Nephron progenitor cell (in vitro differentiated cells): ENCODE results near the gene MT3.

Experiments
- DNase-seq: peaks from one replicate; pipeline ENCODE4 v3.0.0; 2021
- H3K27ac Mint-ChIP-seq: 2 replicates; pipeline ENCODE4 v1.8.0; 2021; ENCODE audit warnings: mild to moderate bottlenecking, moderate library complexity, mixed read lengths
- H3K27me3 Mint-ChIP-seq: 2 replicates; pipeline ENCODE4 v1.8.0; 2021; ENCODE audit warnings: mild to moderate bottlenecking, low read depth, mixed read lengths; ENCODE audit not compliant: poor library complexity
- H3K36me3 Mint-ChIP-seq: 2 replicates; pipeline ENCODE4 v1.8.0; 2021; ENCODE audit warnings: low read depth, mixed read lengths
- H3K4me1 Mint-ChIP-seq: 2 replicates; pipeline ENCODE4 v1.8.0; 2021; ENCODE audit warnings: mixed read lengths
- H3K4me3 Mint-ChIP-seq: 2 replicates; pipeline ENCODE4 v1.8.0; 2021; ENCODE audit warnings: mild to moderate bottlenecking, moderate library complexity, mixed read lengths
- H3K9me3 Mint-ChIP-seq: 2 replicates; pipeline ENCODE4 v1.8.0; 2021; ENCODE audit warnings: mild to moderate bottlenecking, moderate library complexity, mixed read lengths
- CTCF ChIP-seq: fragments of 200-600 bp; sonication (generic); IDR thresholded peaks from 2 replicates; pipeline ENCODE4 v1.5.0; 2021; ENCODE audit warnings: antibody characterized with exemption

Gene MT3

GRCh38 chr16:56639045-56639444, 49.7 kb downstream of the MT3 start:
- peaks cover 21% of the 10 kb centered on the region for H3K4me1 Mint-ChIP-seq
- no peaks in the 10 kb centered on the region for H3K9me3 Mint-ChIP-seq
- peaks cover 100% of the 10 kb centered on the region for H3K27me3 Mint-ChIP-seq
- DNase-seq = no peak
- no peak overlapping the region for H3K4me3 Mint-ChIP-seq
- H3K36me3 Mint-ChIP-seq = no peaks in the 10 kb centered on the region
- H3K27ac Mint-ChIP-seq = no peak overlapping the region
- no peak for TF ChIP-seq CTCF

GRCh38 chr16:56640076-56640475, 50.7 kb downstream of the MT3 start:
- H3K36me3 Mint-ChIP-seq = no peaks in the 10 kb centered on the region
- H3K4me1 Mint-ChIP-seq = peaks cover 22% of the 10 kb centered on the region
- no peak for DNase-seq
- H3K27ac Mint-ChIP-seq = no peak overlapping the region
- no peak for TF ChIP-seq CTCF
- no peaks in the 10 kb centered on the region for H3K9me3 Mint-ChIP-seq
- peaks cover 100% of the 10 kb centered on the region for H3K27me3 Mint-ChIP-seq
- no peak overlapping the region for H3K4me3 Mint-ChIP-seq
